SK-N-SH treated with all-trans-retinoic acid at 6 μM for 48 hours (cell line): ENCODE results near the gene CCDC24.
A peak's percentile ranks its signal among the peaks of the same experiment; 100 is the strongest.

ENCODE experiments used
- ATAC-seq: fragments of 200-7000 bp; cut with Tn5 transposase; 3 replicates; pipeline ENCODE4 v1.9.1; 2020; ENCODE audit warnings: mild to moderate bottlenecking, moderate library complexity
- ARNTL ChIP-seq: fragments of 450-650 bp; formaldehyde crosslinking; IDR thresholded peaks from 2 replicates; pipeline ENCODE4 v1.5.0; 2020; ENCODE audit warnings: low read depth, mild to moderate bottlenecking, moderate library complexity, borderline replicate concordance
- BACH2 ChIP-seq: fragments of 250-450 bp; sonication (Bioruptor Pico); IDR thresholded peaks from 2 replicates; pipeline ENCODE4 v1.9.0; 2021; ENCODE audit warnings: mild to moderate bottlenecking, borderline replicate concordance
- CREB5 ChIP-seq: fragments of 250-450 bp; sonication (Bioruptor Pico); IDR thresholded peaks from 2 replicates; pipeline ENCODE4 v1.5.1; 2020; ENCODE audit warnings: low read depth, mild to moderate bottlenecking, moderate library complexity
- CSDC2 ChIP-seq: fragments of 250-450 bp; sonication (Bioruptor Pico); IDR thresholded peaks from 2 replicates; pipeline ENCODE4 v1.5.0; 2020; ENCODE audit warnings: mild to moderate bottlenecking, moderate library complexity
- ESRRG ChIP-seq: fragments of 250-450 bp; sonication (Bioruptor Pico); IDR thresholded peaks from 2 replicates; pipeline ENCODE4 v1.6.1; 2021; ENCODE audit warnings: mild to moderate bottlenecking
- GLIS3 ChIP-seq: fragments of 250-450 bp; sonication (Bioruptor Pico); IDR thresholded peaks from 2 replicates; pipeline ENCODE4 v1.5.0; 2020; ENCODE audit warnings: mild to moderate bottlenecking, moderate library complexity
- ISL1 ChIP-seq: fragments of 250-450 bp; sonication (Bioruptor Pico); IDR thresholded peaks from 2 replicates; pipeline ENCODE4 v2.1.2; 2022; ENCODE audit warnings: mild to moderate bottlenecking, moderate library complexity
- OSR1 ChIP-seq: fragments of 250-450 bp; sonication (Bioruptor Pico); IDR thresholded peaks from 2 replicates; pipeline ENCODE4 v1.8.0; 2022; ENCODE audit warnings: moderate library complexity, mild to moderate bottlenecking, inconsistent platforms
- PATZ1 ChIP-seq: fragments of 250-450 bp; sonication (Bioruptor Pico); IDR thresholded peaks from 2 replicates; pipeline ENCODE4 v1.8.0; 2020; ENCODE audit warnings: mild to moderate bottlenecking, moderate library complexity, borderline replicate concordance
- POU6F1 ChIP-seq: fragments of 250-450 bp; sonication (Bioruptor Pico); IDR thresholded peaks from 2 replicates; pipeline ENCODE4 v1.8.0; 2021; ENCODE audit warnings: low read depth, mild to moderate bottlenecking, moderate library complexity, borderline replicate concordance
- PPARA ChIP-seq: fragments of 250-450 bp; sonication (Bioruptor Pico); IDR thresholded peaks from 2 replicates; pipeline ENCODE4 v1.5.0; 2020; ENCODE audit warnings: mild to moderate bottlenecking, borderline replicate concordance
- RARB ChIP-seq: fragments of 250-450 bp; sonication (Bioruptor Pico); IDR thresholded peaks from 2 replicates; pipeline ENCODE4 v1.8.0; 2021; ENCODE audit warnings: mild to moderate bottlenecking, moderate library complexity
- SNAI2 ChIP-seq: fragments of 250-450 bp; sonication (Bioruptor Pico); IDR thresholded peaks from 2 replicates; pipeline ENCODE4 v1.5.0; 2020; ENCODE audit warnings: mild to moderate bottlenecking, moderate library complexity
- TCF4 ChIP-seq: fragments of 250-450 bp; sonication (Bioruptor Pico); IDR thresholded peaks from 2 replicates; pipeline ENCODE4 v1.8.0; 2021; ENCODE audit warnings: mild to moderate bottlenecking, moderate library complexity, borderline replicate concordance
- TOX ChIP-seq: fragments of 250-450 bp; sonication (Bioruptor Pico); IDR thresholded peaks from 2 replicates; pipeline ENCODE4 v1.8.0; 2021; ENCODE audit warnings: mild to moderate bottlenecking, moderate library complexity, borderline replicate concordance
- TSHZ2 ChIP-seq: fragments of 250-450 bp; sonication (Bioruptor Pico); IDR thresholded peaks from 2 replicates; pipeline ENCODE4 v1.5.0; 2020; ENCODE audit warnings: mild to moderate bottlenecking, moderate library complexity
- ZC3H10 ChIP-seq: fragments of 250-450 bp; sonication (Bioruptor Pico); IDR thresholded peaks from 2 replicates; pipeline ENCODE4 v1.5.1; 2021; ENCODE audit warnings: mild to moderate bottlenecking, moderate library complexity
- ZFP3 ChIP-seq: fragments of 250-450 bp; sonication (Bioruptor Pico); IDR thresholded peaks from 2 replicates; pipeline ENCODE4 v1.5.0; 2020; ENCODE audit warnings: mild to moderate bottlenecking, moderate library complexity
- ZNF565 ChIP-seq: fragments of 450-650 bp; formaldehyde crosslinking; conservative IDR thresholded peaks from 2 replicates; pipeline ENCODE4 v1.5.0; 2020; ENCODE audit warnings: low read depth, mild to moderate bottlenecking, moderate library complexity
- ZNF70 ChIP-seq: fragments of 450-650 bp; formaldehyde crosslinking; IDR thresholded peaks from 2 replicates; pipeline ENCODE4 v1.5.0; 2020; ENCODE audit warnings: mild to moderate bottlenecking, moderate library complexity
- ZNF8 ChIP-seq: fragments of 450-650 bp; formaldehyde crosslinking; IDR thresholded peaks from 2 replicates; pipeline ENCODE4 v1.5.0; 2020; ENCODE audit warnings: mild to moderate bottlenecking, moderate library complexity

The CCDC24 gene

GRCh38 chr1:44025816-44026215 is 34.4 kb downstream of the CCDC24 start:
- TF ChIP-seq PPARA (CRISPR knock-in tag): no peak
- TF ChIP-seq, all 23 proteins: peak for 0
- ATAC-seq: no peak

- no peak for TF ChIP-seq ZNF70 (CRISPR knock-in tag)
- no peak for TF ChIP-seq ISL1 (CRISPR knock-in tag)
- no peak for TF ChIP-seq ZNF565 (CRISPR knock-in tag)
- TF ChIP-seq ESRRG (CRISPR knock-in tag): no peak
- TF ChIP-seq CSDC2 (CRISPR knock-in tag): no peak
- TF ChIP-seq ZFP3 (CRISPR knock-in tag): no peak
- no peak for TF ChIP-seq TSHZ2
- no peak for TF ChIP-seq GLIS3 (CRISPR knock-in tag)
- TF ChIP-seq PATZ1 (CRISPR knock-in tag): no peak
- no peak for TF ChIP-seq POU6F1 (CRISPR knock-in tag)
- TF ChIP-seq RARB (CRISPR knock-in tag): no peak
- no peak for TF ChIP-seq ARNTL (CRISPR knock-in tag)
- no peak for ATAC-seq
Measured at GRCh38 chr1:44027320-44027719, 35.9 kb downstream of the CCDC24 start.

- ATAC-seq: peak; percentile 38
- TF ChIP-seq ZNF70 (CRISPR knock-in tag) (no peak), CREB5 (CRISPR knock-in tag) (no peak), POU6F1 (CRISPR knock-in tag) (no peak), ZNF565 (CRISPR knock-in tag) (no peak), ZFP3 (CRISPR knock-in tag) (no peak), TCF4 (CRISPR knock-in tag) (no peak), ARNTL (CRISPR knock-in tag) (no peak), TSHZ2 (no peak), CSDC2 (CRISPR knock-in tag) (no peak), ZC3H10 (no peak), PPARA (CRISPR knock-in tag) (no peak), TOX (CRISPR knock-in tag) (no peak), ISL1 (CRISPR knock-in tag) (no peak), OSR1 (no peak), ESRRG (CRISPR knock-in tag) (no peak), BACH2 (CRISPR knock-in tag) (no peak), PATZ1 (CRISPR knock-in tag) (no peak), SNAI2 (CRISPR knock-in tag) (no peak), ZNF8 (CRISPR knock-in tag) (no peak)
Measured at GRCh38 chr1:44029260-44029910, 38.0 kb downstream of the CCDC24 start.
